G401.6 (cell line): ENCODE results near the gene PRKACB.
"Not testable (repeated sequence)": the region's sequence is repeated elsewhere in the genome, so short reads cannot be mapped to it uniquely, and the experiment has no call there.

Experiments
- FAIRE-seq: peaks from 2 replicates; lab custom pipeline; 2012; peaks lifted over from hg19 to GRCh38; lab: Jason Lieb, UNC

Gene PRKACB

GRCh38 chr1:84223751-84224432 is 79.8 kb downstream of the PRKACB start:
- FAIRE-seq, result no peak

- FAIRE-seq, result no peak
Observed at GRCh38 chr1:84224905-84225304, 80.8 kb downstream of the PRKACB start.

- FAIRE-seq, result no peak
Observed at GRCh38 chr1:84225646-84226045, 81.6 kb downstream of the PRKACB start.

- not testable (repeated sequence) for FAIRE-seq
Observed at GRCh38 chr1:84232676-84233075, 88.6 kb downstream of the PRKACB start.

GRCh38 chr1:84236256-84236655 is 92.2 kb downstream of the PRKACB start:
- FAIRE-seq, result no peak

GRCh38 chr1:84242641-84243040 is 98.6 kb downstream of the PRKACB start:
- FAIRE-seq, result no peak

GRCh38 chr1:84245563-84245962 is 101.5 kb downstream of the PRKACB start:
- FAIRE-seq, result no peak

- no peak for FAIRE-seq
Observed at GRCh38 chr1:84246213-84246612, 102.1 kb downstream of the PRKACB start.

GRCh38 chr1:84247425-84248220 is 103.6 kb downstream of the PRKACB start:
- FAIRE-seq, result no peak

GRCh38 chr1:84250668-84251067 is 106.6 kb downstream of the PRKACB start:
- FAIRE-seq, result no peak

- no peak for FAIRE-seq
Observed at GRCh38 chr1:84253036-84253435, 109.0 kb downstream of the PRKACB start.

GRCh38 chr1:84253891-84254290 is 109.8 kb downstream of the PRKACB start:
- FAIRE-seq, result no peak

- FAIRE-seq, result no peak
Observed at GRCh38 chr1:84254703-84255238, 110.7 kb downstream of the PRKACB start.

GRCh38 chr1:84255582-84255981 is 111.5 kb downstream of the PRKACB start:
- no peak for FAIRE-seq

GRCh38 chr1:84257617-84258016 is 113.5 kb downstream of the PRKACB start:
- no peak for FAIRE-seq

- FAIRE-seq, result no peak
Observed at GRCh38 chr1:84259376-84259775, 115.3 kb downstream of the PRKACB start.

- FAIRE-seq, result no peak
Observed at GRCh38 chr1:84259989-84260388, 115.9 kb downstream of the PRKACB start.

GRCh38 chr1:84260852-84261518 is 116.9 kb downstream of the PRKACB start:
- no peak for FAIRE-seq

GRCh38 chr1:84264961-84265360 is 120.9 kb downstream of the PRKACB start:
- no peak for FAIRE-seq

GRCh38 chr1:84265867-84266266 is 121.8 kb downstream of the PRKACB start:
- no peak for FAIRE-seq

- FAIRE-seq, result no peak
Observed at GRCh38 chr1:84266748-84267147, 122.7 kb downstream of the PRKACB start.

GRCh38 chr1:84267476-84267875 is 123.4 kb downstream of the PRKACB start:
- no peak for FAIRE-seq

GRCh38 chr1:84268346-84268745 is 124.3 kb downstream of the PRKACB start:
- FAIRE-seq, result no peak
